HepG2 (cell line): ENCODE results near the gene TMEM95. TPM values are rescaled to one million over a fixed set of nuclear protein-coding genes. Genes with fewer than 3 reads are reported as not detected.

Source experiments
- CREB1 ChIP-seq, 2 experiments: fragments of 450-650 bp in 1 of 2; IDR thresholded peaks; 2 replicates each; pipeline ENCODE4 v1.6.1; 2016 to 2017; ENCODE audit warnings: control low read depth in 1 of 2, mild to moderate bottlenecking in 1 of 2, missing compliant biosample characterization in 1 of 2, missing genetic modification characterization in 1 of 2
- KDM2A ChIP-seq: sonication (generic); formaldehyde crosslinking; IDR thresholded peaks from 2 replicates; pipeline ENCODE4 v1.4.0; 2020; ENCODE audit warnings: low read depth, missing genetic modification reagents, borderline replicate concordance
- MATR3 ChIP-seq: sonication (generic); formaldehyde crosslinking; IDR thresholded peaks from 2 replicates; pipeline ENCODE4 v1.4.0; 2020; ENCODE audit warnings: missing genetic modification reagents
- MED8 ChIP-seq: sonication (generic); formaldehyde crosslinking; IDR thresholded peaks from 2 replicates; pipeline ENCODE4 v1.8.1; 2023; ENCODE audit warnings: mild to moderate bottlenecking, missing genetic modification reagents; ENCODE audit not compliant: insufficient replicate concordance
- NFE2L1 ChIP-seq: sonication (generic); formaldehyde crosslinking; IDR thresholded peaks from 2 replicates; pipeline ENCODE4 v1.4.0; 2020; ENCODE audit warnings: missing genetic modification reagents, mild to moderate bottlenecking, borderline replicate concordance
- NFKB2 ChIP-seq: sonication (generic); formaldehyde crosslinking; IDR thresholded peaks from 2 replicates; pipeline ENCODE4 v1.4.0; 2020; ENCODE audit warnings: missing genetic modification reagents, borderline replicate concordance
- PHF5A ChIP-seq: IDR thresholded peaks from one replicate; pipeline ENCODE4 v1.6.1; 2018; ENCODE audit warnings: low read depth, missing genetic modification reagents; ENCODE audit not compliant: unreplicated experiment
- POLR2A ChIP-seq, 2 experiments: IDR thresholded peaks; 2 replicates each; pipeline ENCODE4 v1.6.1; 2011; ENCODE audit warnings: low read depth in 2 of 2, low read length in 2 of 2, mild to moderate bottlenecking in 1 of 2, moderate library complexity in 1 of 2; ENCODE audit not compliant: insufficient read depth in 1 of 2
- RFXANK ChIP-seq: IDR thresholded peaks from 2 replicates; pipeline ENCODE4 v1.6.1; 2016
- SIX1 ChIP-seq: sonication (generic); formaldehyde crosslinking; IDR thresholded peaks from 2 replicates; pipeline ENCODE4 v1.4.0; 2020; ENCODE audit warnings: missing genetic modification reagents, borderline replicate concordance
- SMYD3 ChIP-seq: sonication (generic); formaldehyde crosslinking; IDR thresholded peaks from 2 replicates; pipeline ENCODE4 v1.8.1; 2023; ENCODE audit warnings: mild to moderate bottlenecking, missing genetic modification reagents
- SRSF4 ChIP-seq: fragments of 200-400 bp; formaldehyde crosslinking; IDR thresholded peaks from one replicate; pipeline ENCODE4 v1.6.1; 2018; ENCODE audit warnings: mild to moderate bottlenecking, low read depth, low read length, moderate library complexity; ENCODE audit not compliant: poor library complexity, severe bottlenecking
- SSRP1 ChIP-seq: IDR thresholded peaks from 2 replicates; pipeline ENCODE4 v1.6.1; 2016; ENCODE audit warnings: control low read depth
- TBL1XR1 ChIP-seq: fragments of 150-350 bp; IDR thresholded peaks from 2 replicates; pipeline ENCODE4 v1.6.1; 2014; ENCODE audit warnings: borderline replicate concordance, low read length; ENCODE audit not compliant: partially characterized antibody
- YEATS2 ChIP-seq: sonication (generic); formaldehyde crosslinking; IDR thresholded peaks from 2 replicates; pipeline ENCODE4 v1.4.0; 2020; ENCODE audit warnings: missing genetic modification reagents, borderline replicate concordance
- ZFX ChIP-seq: sonication (generic); formaldehyde crosslinking; IDR thresholded peaks from 2 replicates; pipeline ENCODE4 v1.4.0; 2020; ENCODE audit warnings: mild to moderate bottlenecking, low read depth, missing genetic modification reagents, moderate library complexity
- ZNF136 ChIP-seq: sonication (generic); formaldehyde crosslinking; IDR thresholded peaks from 2 replicates; pipeline ENCODE4 v1.8.1; 2022; ENCODE audit warnings: low read depth, mild to moderate bottlenecking, moderate library complexity, missing genetic modification reagents
- ZNF260 ChIP-seq: sonication (generic); formaldehyde crosslinking; IDR thresholded peaks from 2 replicates; pipeline ENCODE4 v1.4.0; 2020; ENCODE audit warnings: missing genetic modification reagents, low read depth, mild to moderate bottlenecking, borderline replicate concordance
- ZNF30 ChIP-seq: sonication (generic); formaldehyde crosslinking; IDR thresholded peaks from 2 replicates; pipeline ENCODE4 v1.5.0; 2020; ENCODE audit warnings: mild to moderate bottlenecking, missing genetic modification reagents
- ZNF552 ChIP-seq: sonication (generic); formaldehyde crosslinking; IDR thresholded peaks from 2 replicates; pipeline ENCODE4 v1.9.0; 2022; ENCODE audit warnings: missing genetic modification reagents, mild to moderate bottlenecking, borderline replicate concordance
- ZNF768 ChIP-seq: sonication (generic); formaldehyde crosslinking; IDR thresholded peaks from 2 replicates; pipeline ENCODE4 v1.4.0; 2020; ENCODE audit warnings: missing genetic modification reagents
- ZNF879 ChIP-seq: sonication (generic); formaldehyde crosslinking; IDR thresholded peaks from 2 replicates; pipeline ENCODE4 v1.8.1; 2023; ENCODE audit warnings: missing genetic modification reagents
- polyA plus RNA-seq, 8 experiments: library from polyadenylated mRNA; depleted of rRNA in 3 of 8; stranded (reverse) in 7 of 8; unstranded in 1 of 8; fragments of >200 nt; fragmentation: Illumina TruSeq in 4 of 8; extraction: Trizol in 4 of 8; gene quantifications; 2 replicates each; pipeline versions ENCODE4 v1.2.1 to v1.2.3, GENCODE V29; 2011 to 2016; ENCODE audit warnings: low read depth in 4 of 8, missing spikeins in 1 of 8, mixed read lengths in 1 of 8; ENCODE audit not compliant: insufficient read depth in 1 of 8
- total RNA-seq, 5 experiments: library from RNA; depleted of rRNA; stranded (reverse); fragments of >200 nt; fragmentation: Illumina TruSeq; extraction: Trizol; gene quantifications; 2 replicates each; pipeline ENCODE4 v1.2.3, GENCODE V29; 2016; ENCODE audit warnings: low read depth in 1 of 5
- TF ChIP-seq, protein P1 (sequence below): sonication (generic); formaldehyde crosslinking; IDR thresholded peaks from 2 replicates; pipeline ENCODE4 v1.4.0; 2020; ENCODE audit warnings: low read depth, missing genetic modification reagents
- TF ChIP-seq, protein P2 (sequence below): sonication (generic); formaldehyde crosslinking; IDR thresholded peaks from 2 replicates; pipeline ENCODE4 v1.4.0; 2020; ENCODE audit warnings: missing genetic modification reagents
- TF ChIP-seq, protein P3 (sequence below): fragments of 450-650 bp; IDR thresholded peaks from 2 replicates; pipeline ENCODE4 v1.6.1; 2017

The TMEM95 gene
- total and polyA plus RNA-seq, 2 of the 13 experiments (the other 11 are each of a cell fraction or from before 2014, with no cell fraction given) = not detected

DNA sequence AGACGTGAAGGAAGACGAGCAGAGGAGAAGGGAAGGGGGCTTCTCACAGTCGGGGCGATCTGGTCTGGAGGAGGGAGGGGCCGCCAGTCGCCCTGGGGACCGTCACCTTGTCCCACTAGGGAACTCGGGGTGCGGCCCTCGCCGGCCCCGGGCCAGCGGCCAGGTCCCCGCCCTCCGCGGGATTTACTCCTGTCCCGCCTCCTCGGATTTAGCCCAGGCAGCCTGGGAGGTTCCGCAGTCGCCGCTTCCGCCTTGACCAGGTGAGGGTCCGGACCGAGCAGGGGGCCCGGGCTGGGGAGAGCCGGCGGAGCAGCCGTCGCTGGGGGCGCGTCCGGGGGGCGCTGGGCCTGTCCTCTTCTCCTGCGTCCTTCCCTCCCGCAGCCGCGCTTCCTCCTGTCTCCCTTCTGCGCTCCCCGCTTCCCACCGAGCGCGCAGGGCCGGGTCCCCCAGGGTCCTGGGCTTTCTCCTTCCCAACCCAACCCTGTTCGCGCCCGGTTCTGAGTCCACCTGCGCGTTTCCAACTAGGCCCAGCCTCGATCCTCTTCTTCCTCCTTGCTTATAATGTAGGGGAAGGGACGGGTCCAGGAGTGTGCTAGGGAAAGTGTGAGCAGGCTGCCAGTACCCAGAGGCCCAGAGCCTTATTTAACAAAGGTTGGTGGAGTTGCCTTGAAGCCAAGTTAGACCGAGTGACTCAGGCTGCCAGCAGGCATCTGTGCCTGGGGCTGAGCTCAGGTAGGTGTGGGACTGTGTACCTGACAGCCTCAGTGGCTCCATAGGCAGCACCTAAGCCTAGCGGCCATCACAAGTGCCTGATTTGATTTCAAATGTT is 26.1 kb downstream of the TMEM95 start, which contains the start of gene TNK1 (continued):
- TF ChIP-seq, protein P1, sequence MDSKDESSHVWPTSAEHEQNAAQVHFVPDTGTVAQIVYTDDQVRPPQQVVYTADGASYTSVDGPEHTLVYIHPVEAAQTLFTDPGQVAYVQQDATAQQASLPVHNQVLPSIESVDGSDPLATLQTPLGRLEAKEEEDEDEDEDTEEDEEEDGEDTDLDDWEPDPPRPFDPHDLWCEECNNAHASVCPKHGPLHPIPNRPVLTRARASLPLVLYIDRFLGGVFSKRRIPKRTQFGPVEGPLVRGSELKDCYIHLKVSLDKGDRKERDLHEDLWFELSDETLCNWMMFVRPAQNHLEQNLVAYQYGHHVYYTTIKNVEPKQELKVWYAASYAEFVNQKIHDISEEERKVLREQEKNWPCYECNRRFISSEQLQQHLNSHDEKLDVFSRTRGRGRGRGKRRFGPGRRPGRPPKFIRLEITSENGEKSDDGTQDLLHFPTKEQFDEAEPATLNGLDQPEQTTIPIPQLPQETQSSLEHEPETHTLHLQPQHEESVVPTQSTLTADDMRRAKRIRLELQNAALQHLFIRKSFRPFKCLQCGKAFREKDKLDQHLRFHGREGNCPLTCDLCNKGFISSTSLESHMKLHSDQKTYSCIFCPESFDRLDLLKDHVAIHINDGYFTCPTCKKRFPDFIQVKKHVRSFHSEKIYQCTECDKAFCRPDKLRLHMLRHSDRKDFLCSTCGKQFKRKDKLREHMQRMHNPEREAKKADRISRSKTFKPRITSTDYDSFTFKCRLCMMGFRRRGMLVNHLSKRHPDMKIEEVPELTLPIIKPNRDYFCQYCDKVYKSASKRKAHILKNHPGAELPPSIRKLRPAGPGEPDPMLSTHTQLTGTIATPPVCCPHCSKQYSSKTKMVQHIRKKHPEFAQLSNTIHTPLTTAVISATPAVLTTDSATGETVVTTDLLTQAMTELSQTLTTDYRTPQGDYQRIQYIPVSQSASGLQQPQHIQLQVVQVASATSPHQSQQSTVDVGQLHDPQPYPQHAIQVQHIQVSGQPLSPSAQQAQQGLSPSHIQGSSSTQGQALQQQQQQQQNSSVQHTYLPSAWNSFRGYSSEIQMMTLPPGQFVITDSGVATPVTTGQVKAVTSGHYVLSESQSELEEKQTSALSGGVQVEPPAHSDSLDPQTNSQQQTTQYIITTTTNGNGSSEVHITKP (CRISPR knock-in tag) = 0 out of 2 replicates have a peak, but pooled peaks have one; percentile 3
- TF ChIP-seq RFXANK (CRISPR knock-in tag) (no peak), ZNF260 (CRISPR knock-in tag) (no peak), CREB1 (IDR thresholded peaks at IDR 0.05) (no peak), CREB1 (CRISPR knock-in tag; IDR thresholded peaks at IDR 0.05) (no peak), NFE2L1 (CRISPR knock-in tag) (no peak), ZFX (CRISPR knock-in tag) (peak; percentile 79), SMYD3 (CRISPR knock-in tag) (no peak), YEATS2 (CRISPR knock-in tag) (no peak), KDM2A (CRISPR knock-in tag) (peak; percentile 56; the same call in 1 of the 2 replicates), TBL1XR1 (no peak), NFKB2 (CRISPR knock-in tag) (no peak), ZNF879 (CRISPR knock-in tag) (0 out of 2 replicates have a peak, but pooled peaks have one; percentile 57), MED8 (peak; percentile 46), SSRP1 (CRISPR knock-in tag) (no peak), ZNF552 (CRISPR knock-in tag) (no peak), MATR3 (CRISPR knock-in tag) (no peak), ZNF136 (CRISPR knock-in tag) (no peak), PHF5A (CRISPR knock-in tag) (no peak), ZNF768 (no peak), SRSF4 (no peak), POLR2A (IDR thresholded peaks at IDR 0.05; ENCODE audit: insufficient read depth in 1 of 2, low read depth in 2 of 2, low read length in 2 of 2) (peak in 1 of 2 experiments; percentile 80; a peak in 2 of 4 replicates), ZNF30 (no peak), SIX1 (CRISPR knock-in tag) (no peak)
- TF ChIP-seq, protein P2, sequence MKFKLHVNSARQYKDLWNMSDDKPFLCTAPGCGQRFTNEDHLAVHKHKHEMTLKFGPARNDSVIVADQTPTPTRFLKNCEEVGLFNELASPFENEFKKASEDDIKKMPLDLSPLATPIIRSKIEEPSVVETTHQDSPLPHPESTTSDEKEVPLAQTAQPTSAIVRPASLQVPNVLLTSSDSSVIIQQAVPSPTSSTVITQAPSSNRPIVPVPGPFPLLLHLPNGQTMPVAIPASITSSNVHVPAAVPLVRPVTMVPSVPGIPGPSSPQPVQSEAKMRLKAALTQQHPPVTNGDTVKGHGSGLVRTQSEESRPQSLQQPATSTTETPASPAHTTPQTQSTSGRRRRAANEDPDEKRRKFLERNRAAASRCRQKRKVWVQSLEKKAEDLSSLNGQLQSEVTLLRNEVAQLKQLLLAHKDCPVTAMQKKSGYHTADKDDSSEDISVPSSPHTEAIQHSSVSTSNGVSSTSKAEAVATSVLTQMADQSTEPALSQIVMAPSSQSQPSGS (CRISPR knock-in tag) = no peak
- TF ChIP-seq, protein P3, sequence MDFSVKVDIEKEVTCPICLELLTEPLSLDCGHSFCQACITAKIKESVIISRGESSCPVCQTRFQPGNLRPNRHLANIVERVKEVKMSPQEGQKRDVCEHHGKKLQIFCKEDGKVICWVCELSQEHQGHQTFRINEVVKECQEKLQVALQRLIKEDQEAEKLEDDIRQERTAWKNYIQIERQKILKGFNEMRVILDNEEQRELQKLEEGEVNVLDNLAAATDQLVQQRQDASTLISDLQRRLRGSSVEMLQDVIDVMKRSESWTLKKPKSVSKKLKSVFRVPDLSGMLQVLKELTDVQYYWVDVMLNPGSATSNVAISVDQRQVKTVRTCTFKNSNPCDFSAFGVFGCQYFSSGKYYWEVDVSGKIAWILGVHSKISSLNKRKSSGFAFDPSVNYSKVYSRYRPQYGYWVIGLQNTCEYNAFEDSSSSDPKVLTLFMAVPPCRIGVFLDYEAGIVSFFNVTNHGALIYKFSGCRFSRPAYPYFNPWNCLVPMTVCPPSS = no peak
